ENCODE measurements around the gene ARL3.
A peak's percentile ranks its signal among the peaks of the same experiment; 100 is the strongest.

- TF ChIP-seq CTCF (IDR thresholded peaks at IDR 0.05): no peak
- TF ChIP-seq POLR2AphosphoS5 (IDR thresholded peaks at IDR 0.05): peak in 1 of 3 donors; percentile 9
Measured at GRCh38 chr10:102675666-102676533, 38.3 kb downstream of the ARL3 start.
